NCI-H1092 treated with DMSO at 0.1 percent for 48 hours (cell line): ENCODE data around the gene BICDL2.

ENCODE experiments used
- DNase-seq: peaks from one replicate; lab custom pipeline; 2025; lab: John Stamatoyannopoulos, UW

BICDL2 gene

GRCh38 chr16:3047387-3047720 is 10.6 kb upstream of the BICDL2 start:
- no peak for DNase-seq

GRCh38 chr16:3046641-3047386 is 10.1 kb upstream of the BICDL2 start:
- DNase-seq, result no peak

- DNase-seq, result no peak
Observed at GRCh38 chr16:3045758-3046640, 9.3 kb upstream of the BICDL2 start, which contains the start of gene MMP25. TSS of gene MMP25 (plus strand) at chr16:3046561. CDS start at chr16:3046918, 357 bp downstream.

- no peak for DNase-seq
Observed at GRCh38 chr16:3044708-3045107, 8.0 kb upstream of the BICDL2 start.

DNA sequence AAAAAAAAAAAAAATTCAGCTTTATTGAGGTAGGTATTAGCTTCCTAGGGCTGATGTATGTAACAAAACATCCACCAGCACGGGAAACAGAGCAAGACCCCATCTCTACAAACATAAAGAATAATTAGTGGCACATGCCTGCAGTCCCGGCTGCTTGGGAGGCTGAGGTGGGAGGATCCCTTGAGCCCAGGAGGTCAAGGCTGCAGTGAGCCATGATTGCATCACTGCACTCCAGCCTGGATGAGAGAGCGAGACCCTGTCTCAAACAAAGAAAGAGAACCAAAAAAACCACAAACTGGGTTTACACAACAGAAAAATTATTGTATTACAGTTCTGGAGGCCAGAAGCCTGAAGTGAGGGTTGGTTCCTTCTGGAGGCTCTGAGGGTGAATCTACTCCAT is 5.6 kb upstream of the BICDL2 start:
- no peak for DNase-seq

- DNase-seq, result no peak
Observed at GRCh38 chr16:3038896-3039295, 2.2 kb upstream of the BICDL2 start.

GRCh38 chr16:3038256-3038655 is 1.5 kb upstream of the BICDL2 start:
- no peak for DNase-seq

DNA sequence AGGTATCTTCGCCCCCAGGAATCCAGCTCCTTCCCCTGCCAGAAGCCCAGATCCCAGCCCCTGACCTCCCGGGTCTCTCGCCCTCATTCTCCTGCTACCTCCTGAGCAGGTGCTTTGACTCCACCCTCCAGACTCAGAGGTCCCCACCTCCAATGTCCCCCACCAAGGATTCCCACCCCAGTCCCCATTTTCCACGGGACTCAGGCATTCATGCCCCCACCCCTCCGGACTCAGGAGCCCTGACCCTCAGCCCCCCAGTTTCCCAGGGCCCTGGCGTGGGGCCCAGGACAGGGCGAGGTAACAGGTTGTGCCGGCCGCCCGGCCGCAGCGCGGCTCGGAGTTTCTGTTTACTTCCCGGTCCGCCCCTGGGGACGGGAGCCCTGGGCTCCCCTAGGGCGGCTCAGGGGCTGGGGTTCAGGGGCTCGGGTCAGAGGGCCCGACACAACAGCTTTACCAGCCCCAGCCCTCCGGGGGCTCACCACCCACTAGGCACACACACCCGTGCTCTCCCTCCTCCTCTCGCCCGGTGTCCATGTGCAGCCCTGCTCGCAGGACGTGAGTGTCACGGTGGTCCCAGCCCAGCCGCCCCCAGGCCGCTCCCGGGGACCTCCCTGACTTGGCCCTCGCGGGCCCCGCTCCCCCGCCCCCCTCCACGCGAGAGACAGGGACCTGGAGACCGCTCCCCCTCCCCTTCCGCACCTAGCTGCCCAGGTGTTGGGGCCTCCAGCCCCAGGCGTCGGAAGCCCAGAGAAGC is 595 bp downstream of the BICDL2 start:
- DNase-seq, result no peak

DNA sequence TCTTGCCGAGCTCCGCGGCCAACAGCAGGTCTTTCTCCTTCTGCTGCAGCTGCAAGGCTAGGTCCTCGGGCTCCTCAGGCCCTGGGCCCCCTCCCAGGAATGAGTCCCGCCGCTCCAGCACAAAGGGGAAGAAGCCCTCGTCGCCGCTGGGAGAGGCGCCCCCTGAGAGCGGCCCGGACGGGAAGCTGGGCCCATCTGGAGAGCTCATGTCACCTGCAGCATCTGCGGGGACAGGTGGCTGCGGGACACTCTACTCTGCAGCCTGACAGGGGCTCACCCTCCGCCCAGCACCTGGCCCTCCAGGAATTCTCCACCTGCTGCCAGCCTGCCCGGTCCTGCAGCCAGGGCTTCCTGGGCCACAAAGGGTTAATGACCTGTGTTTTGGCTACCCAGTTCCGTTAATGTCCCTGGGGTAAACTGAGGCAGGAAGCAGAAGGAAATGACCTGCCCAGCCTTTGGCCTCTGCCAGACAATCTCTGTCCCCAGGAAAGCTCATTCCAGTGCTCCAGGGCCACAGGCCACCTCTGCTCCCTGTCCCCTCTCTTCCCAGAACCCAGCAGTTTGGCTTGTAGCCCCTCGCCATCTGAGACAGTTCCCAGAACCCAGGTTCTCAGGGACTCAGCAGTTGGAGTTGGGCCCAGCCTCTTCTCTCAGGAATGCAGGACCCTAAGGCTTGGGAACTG is 1.3 kb downstream of the BICDL2 start:
- DNase-seq, result no peak

GRCh38 chr16:3032624-3033023 is 4.1 kb downstream of the BICDL2 start:
- DNase-seq, result no peak

- DNase-seq, result no peak
Observed at GRCh38 chr16:3030222-3031212, 6.2 kb downstream of the BICDL2 start.

DNA sequence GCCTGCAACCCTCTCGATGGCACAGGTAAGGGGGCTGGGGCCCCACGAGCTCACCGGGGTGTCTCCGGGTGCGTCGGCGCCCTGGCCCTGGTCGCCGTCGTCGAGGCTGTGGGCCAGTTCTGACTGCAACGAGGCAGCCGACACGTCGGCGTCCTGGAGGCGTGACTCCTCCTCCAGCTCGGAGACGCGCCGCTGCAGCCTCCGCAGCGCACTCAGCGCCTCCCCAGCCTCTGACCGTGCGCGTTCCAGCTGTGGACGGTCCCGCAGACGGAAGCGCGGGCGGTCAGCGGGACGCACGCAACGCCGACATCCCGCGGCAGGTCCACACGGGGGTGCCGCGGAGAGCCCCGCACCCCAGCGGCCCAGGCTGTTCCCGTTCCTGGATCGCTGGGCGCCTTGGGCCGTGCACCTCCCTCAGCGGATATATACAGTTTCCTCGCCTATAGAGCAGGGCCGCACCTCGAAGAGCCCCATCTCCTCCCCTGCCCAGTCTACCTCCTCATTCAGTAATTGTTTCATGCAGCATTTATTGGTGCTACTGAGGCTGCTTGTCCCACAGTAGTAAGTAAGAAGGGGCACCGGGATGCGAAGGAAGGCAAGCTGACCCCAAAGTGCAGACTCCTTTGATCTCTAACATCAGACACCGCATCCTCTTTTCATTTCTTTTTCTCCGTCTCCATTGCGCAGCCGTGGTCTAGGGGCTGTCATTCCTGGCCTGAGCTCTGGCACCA is 7.1 kb downstream of the BICDL2 start:
- no peak for DNase-seq

DNA sequence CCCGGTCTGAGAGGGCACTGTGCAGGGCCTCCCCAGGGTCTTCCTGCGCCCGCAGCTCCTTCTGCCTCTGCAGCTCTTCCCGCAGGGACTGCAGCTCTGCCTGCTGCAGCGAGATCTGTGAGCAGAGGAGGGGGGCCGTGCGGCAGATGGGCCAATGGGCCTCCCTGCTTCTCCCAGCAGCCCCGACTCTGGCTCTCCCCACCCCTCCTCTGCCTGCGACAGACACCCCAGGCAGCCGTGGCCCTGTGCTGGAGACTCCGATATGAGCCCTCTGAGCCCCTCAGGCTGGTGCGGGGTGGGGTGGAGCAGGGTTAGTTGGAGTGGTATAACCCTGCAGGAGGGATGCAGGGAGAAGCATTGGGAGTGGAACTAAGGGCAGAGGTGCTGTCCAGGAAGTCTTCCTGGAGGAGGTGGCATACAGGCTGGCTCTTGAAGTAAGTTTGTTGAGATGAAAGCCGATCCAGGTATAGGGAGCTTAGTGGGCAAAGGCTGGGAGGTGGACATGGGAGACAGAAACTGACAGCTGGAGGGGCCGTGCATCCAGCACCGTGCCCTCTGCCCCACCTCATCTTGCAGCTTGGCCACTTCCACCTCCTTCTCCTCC is 7.9 kb downstream of the BICDL2 start:
- no peak for DNase-seq

DNA sequence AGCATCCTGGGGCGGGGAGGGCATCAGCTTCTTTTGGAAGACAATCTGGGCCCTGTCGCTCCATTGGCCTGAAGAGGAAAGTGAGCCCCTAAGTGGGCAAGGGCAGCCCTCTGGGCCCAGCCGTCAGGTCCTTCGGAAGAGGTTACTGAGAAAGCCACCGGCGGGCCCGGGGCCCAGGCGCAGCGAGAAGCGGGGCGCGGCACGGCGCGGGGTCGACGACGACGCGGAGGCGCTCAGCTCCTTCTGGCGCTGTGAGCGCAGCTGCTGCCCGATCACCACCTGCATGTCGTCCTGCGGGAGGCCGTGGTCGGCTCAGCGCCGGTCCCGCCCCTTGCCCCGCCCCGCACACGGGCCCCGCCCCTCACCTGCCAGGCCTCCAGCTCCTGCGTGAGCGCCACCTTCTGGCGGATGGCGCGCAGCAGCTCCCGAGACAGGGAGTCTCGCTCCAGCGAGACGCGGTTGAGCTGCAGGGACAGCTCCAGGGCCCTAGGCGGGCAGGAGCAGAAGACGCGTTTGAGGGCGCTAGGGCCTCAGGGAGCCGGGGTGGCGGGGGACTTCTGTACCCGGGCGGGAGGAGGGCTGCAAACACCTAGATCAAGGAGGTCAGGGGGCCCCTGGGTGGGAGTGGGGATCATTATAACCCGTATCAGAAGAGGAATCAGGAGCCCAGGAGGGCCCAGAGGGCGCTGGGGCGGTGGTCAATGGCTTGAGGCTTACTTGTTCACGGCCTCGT is 8.6 kb downstream of the BICDL2 start:
- peak; percentile 75 for DNase-seq

DNA sequence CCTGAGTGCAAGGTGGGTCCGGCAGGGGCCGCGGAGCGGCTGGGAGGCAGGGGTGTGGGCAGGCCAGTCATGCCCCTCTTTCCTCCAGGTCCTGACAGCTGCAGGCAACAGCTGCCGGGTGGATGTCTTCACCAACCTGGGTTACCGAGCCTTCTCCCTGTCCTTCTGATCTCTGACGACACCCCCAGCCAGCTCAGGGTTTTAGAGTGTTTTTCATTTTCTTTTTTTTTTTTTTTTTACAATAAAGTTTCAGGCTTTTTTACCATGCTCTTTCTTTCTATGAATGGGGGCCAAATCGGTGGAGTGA is 9.3 kb downstream of the BICDL2 start:
- no peak for DNase-seq

DNA sequence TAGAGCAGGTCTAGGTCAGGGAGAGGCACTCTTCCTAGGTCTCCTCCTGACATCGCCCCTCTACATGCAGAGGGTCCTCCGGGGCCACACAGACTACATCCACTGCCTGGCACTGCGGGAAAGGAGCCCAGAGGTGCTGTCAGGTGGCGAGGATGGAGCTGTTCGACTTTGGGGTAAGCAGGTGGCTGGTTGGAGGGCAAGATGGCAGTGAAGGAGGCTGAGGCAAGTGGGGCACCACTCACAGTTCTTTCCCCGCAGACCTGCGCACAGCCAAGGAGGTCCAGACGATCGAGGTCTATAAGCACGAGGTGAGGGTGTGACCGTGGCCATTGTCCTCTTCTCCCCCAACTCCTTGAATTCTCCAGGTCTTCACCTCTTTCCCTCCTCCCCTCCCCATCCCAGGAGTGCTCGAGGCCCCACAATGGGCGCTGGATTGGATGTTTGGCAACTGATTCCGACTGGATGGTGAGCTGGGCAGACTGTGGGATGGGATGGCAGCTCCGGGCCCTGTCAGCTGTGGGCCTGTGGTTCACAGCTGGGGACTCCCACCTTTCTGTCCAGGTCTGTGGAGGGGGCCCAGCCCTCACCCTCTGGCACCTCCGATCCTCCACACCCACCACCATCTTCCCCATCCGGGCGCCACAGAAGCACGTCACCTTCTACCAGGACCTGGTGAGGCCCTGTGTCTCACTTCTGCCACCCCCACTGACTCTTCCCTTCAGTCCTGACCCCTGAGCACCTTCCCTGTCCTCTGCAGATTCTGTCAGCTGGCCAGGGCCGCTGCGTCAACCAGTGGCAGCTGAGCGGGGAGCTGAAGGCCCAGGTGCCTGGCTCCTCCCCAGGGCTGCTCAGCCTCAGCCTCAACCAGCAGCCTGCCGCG is 9.9 kb downstream of the BICDL2 start:
- DNase-seq, result no peak

- no peak for DNase-seq
Observed at GRCh38 chr16:3026003-3026378, 10.8 kb downstream of the BICDL2 start.
